Measurements from ENCODE around the gene CACNA2D2.

DNA sequence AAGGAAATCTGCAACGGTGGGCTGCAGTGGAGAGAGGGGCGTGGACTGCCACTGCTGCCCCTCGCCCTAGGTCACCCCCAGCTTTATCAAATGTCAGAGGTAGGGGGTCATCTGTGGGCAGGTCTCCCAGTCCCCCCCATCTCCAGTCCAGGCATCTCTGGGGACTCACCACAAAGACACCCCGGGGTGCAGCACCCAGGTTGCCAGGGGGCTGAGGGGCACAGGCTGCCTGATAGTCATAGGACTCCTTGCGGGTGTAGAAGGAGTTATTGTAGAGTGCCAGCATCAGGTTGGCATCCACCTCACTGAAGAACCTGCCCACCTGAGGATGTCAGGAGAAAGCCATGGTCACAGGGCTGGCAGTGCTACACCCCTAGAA is 137.6 kb downstream of the CACNA2D2 start:
- no peak for TF ChIP-seq EP300 (IDR thresholded peaks at IDR 0.05)
- TF ChIP-seq, protein P1, sequence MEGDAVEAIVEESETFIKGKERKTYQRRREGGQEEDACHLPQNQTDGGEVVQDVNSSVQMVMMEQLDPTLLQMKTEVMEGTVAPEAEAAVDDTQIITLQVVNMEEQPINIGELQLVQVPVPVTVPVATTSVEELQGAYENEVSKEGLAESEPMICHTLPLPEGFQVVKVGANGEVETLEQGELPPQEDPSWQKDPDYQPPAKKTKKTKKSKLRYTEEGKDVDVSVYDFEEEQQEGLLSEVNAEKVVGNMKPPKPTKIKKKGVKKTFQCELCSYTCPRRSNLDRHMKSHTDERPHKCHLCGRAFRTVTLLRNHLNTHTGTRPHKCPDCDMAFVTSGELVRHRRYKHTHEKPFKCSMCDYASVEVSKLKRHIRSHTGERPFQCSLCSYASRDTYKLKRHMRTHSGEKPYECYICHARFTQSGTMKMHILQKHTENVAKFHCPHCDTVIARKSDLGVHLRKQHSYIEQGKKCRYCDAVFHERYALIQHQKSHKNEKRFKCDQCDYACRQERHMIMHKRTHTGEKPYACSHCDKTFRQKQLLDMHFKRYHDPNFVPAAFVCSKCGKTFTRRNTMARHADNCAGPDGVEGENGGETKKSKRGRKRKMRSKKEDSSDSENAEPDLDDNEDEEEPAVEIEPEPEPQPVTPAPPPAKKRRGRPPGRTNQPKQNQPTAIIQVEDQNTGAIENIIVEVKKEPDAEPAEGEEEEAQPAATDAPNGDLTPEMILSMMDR (IDR thresholded peaks at IDR 0.05), result no peak
- TF ChIP-seq POLR2A (IDR thresholded peaks at IDR 0.05), result no peak
- TF ChIP-seq POLR2AphosphoS5 (IDR thresholded peaks at IDR 0.05), result no peak
